ENCODE data around the gene SBNO1.
"Not testable (repeated sequence)": the region's sequence is repeated elsewhere in the genome, so short reads cannot be mapped to it uniquely, and the experiment has no call there.

SBNO1 gene

DNA sequence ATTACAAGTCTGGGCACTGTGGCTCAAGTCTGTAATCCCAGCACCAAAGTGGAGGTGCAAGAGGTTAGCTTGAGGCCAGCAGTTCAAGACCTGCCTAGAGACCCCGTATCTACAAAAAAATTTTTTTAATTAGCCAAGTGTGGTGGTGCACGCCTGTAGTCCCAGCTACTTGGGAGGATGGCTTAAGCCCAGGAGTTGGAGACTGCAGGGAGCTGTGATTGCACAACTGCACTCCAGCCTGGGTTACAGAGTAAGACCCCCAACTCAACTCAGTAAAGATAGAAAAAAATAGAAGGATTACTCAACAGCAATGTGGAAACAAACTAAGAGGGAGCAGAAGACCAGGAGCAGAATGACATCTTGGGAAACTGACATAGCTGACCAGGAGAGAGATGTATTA lies 13.3 kb downstream of the SBNO1 start:
- DNase-seq (ENCODE audit: low read depth in 1 of 2, low spot score in 1 of 2): no peak

DNA sequence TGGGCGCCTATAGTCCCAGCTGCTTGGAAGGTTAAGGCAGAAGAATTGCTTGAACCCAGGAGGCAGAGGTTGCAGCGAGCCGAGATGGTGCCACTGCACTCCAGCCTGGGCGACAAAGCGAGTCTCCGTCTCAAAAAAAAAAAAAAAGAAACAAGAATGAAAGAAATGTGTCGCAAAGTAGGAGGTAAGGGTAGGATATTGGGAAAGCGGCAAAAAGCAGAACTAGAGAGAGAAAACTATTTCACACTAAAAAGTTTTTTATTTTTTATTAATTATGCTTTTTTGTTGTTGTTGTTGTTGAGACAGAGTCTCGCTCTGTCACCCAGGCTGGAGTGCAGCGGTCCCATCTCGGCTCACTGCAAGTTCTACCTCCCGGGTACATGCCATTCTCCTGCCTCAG lies 17.7 kb downstream of the SBNO1 start:
- no peak for DNase-seq (ENCODE audit: low read depth in 1 of 2, low spot score in 1 of 2)

DNA sequence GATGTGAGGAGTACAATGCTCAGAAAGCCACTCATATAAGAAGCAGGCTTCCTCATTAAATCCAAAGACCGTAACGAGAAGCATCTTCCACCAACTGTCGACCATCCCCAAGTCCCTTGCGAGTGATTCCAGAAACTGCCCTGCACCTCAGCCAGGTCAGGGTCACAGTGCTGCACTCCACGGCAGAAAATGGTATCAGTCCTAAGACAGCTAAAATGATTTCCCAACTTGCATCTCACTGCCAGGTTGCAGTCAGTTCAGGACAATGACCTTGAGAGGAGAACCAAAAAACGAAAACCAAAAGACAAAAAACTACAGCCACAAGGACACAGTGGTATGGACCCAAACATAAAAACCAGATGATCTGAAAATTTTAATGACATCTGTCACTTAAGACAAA lies 20.6 kb downstream of the SBNO1 start:
- DNase-seq (ENCODE audit: low read depth in 1 of 2, low spot score in 1 of 2): no peak

DNA sequence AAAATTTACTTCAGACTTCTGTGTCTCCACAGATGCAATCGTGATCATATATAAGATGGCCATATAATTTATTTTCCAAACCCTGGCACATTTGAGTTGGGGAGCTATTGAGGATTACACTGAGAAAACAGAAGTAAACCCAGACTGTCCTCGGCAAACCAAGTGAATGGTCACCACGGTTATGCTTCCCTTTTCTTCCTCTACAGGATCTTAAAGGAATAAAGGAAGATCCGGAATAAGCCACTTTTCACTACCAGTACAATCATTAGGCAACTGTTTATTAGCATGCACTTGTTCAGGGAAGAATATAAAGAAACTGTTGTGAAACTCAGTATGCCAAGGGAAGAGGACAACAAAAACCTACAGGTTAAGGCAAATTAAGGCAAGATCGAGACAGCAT lies 27.6 kb downstream of the SBNO1 start:
- no peak for DNase-seq (ENCODE audit: low read depth in 1 of 2, low spot score in 1 of 2)

DNA sequence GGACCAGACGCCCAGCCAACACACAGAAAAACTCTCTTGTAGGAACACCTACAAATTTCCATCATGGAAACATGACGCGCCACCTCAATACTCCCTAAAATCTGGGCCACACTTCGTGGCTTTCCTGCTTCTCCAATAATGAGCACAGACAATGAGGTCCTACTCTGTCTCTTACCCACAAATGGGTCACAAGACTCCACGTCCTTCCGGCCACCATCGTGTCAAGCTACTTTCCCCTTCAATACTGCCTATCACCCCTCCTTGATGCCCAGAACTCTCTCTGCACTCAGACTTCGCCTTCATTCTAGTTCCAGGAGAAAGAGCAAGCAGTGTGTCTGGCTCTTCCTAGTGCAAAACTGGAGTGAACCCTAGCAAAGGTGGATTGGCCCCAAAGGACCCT lies 28.1 kb downstream of the SBNO1 start:
- DNase-seq (ENCODE audit: low read depth in 1 of 2, low spot score in 1 of 2): no peak

DNA sequence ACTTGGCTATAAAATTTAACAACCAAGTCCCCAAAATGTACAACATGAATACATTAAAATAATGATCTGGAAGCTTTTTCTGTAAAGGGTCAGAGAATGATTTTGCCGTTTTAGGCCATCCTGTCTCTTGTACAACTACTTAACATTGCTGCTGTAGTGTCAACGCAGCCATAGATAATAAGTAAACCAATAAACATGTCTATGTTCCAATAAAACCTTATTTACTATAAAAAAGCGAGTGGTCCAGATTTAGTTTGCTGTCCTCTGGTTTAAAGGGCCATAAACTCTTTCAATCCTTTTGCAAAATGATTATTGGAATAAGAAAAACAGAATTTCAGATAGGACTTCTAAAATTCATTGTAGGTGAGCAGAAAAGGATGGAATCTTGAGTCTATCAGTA lies 29.2 kb downstream of the SBNO1 start:
- DNase-seq (ENCODE audit: low read depth in 1 of 2, low spot score in 1 of 2): no peak

DNA sequence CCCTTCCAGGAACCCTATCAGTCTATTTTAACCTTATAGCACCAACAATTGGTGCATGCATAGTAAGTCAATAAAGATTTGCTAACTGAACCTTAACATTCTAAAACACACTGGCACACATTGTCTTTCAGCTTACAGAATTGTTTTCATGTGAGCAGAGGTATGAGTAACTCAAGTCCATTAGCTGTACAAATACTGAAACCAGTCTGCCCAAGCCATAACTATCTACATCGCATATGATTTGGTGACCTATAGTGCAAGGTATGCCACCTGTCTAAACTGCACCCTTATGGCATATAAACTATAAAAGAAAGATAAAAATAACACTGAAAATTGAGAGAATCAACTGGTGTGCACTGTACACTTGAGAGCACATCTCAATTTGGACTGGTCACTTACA lies 34.8 kb downstream of the SBNO1 start:
- no peak for DNase-seq (ENCODE audit: low read depth in 1 of 2, low spot score in 1 of 2)

DNA sequence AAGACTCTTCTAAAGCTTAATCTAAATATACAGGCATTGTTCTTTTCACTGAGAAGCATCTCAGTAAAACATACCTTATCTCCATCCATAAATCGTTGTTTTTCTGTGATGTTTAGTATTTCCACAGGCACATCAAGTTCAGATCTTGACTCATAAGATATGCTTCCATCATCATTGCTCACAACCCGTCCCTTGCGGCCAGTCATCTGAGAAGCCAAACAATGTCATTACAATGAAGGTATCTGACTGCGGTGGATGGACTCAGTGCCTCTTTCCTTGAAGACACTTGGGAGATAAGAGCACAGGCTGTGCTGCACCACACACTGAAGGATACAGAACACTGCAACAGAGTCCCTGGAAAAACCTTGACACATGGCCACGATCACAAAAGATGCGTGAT lies 44.8 kb downstream of the SBNO1 start:
- DNase-seq (ENCODE audit: low read depth in 1 of 2, low spot score in 1 of 2): no peak

DNA sequence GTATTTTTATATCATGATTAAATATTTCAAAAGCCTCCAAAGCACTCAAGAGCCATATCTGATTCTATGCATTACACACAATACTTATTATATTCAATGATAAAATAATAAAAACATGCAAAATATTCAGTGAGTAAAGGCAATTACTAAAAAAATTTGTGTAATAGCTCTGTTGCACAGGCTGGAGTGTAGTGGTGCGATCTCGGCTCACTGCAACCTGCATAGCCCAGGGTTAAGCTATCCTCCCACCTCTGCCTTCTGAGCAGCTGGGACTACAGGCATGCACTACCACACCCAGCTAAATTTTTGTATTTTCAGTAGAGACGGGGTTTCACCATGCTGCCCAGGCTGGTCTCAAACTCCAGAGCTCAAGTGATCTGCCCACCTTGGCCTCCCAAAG lies 45.4 kb downstream of the SBNO1 start:
- no peak for DNase-seq (ENCODE audit: low read depth in 1 of 2, low spot score in 1 of 2)

DNA sequence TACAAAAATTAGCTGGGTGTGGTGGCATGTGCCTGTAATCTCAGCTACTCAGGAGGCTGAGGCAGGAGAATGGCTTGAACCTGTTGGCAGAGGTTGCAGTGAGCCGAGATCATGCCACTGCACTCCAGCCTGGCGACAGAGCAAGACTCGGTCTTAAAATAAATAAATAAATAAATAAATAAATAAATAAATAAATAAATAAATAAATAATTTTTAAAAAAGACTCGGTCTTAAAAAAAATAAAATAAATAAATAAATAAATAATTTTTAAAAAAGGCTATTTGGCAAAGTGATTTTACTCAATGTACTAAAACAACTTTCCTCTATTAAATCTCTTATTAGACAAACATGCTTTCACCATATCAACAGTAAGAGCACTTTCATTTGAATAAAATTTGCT lies 51.6 kb downstream of the SBNO1 start:
- not testable (repeated sequence) for DNase-seq (ENCODE audit: low read depth in 1 of 2, low spot score in 1 of 2)

DNA sequence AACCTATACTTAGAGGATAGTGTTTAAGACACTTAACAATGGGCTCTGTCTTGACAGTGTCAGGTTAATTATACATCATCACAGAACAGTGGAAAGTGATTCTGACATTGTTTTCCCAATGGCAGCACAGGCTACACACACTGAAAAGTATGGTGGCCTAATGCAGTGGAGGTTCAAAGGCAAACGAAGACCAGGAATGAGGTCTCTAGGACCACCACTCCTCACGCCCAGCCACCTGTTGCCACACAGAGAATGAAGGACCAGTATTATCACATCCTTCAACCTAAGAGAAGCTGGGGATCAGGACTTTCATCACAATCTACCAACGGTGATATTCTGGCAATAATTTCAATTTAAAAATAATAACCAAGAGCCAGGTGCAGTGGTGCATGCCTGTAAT lies 58.4 kb downstream of the SBNO1 start:
- DNase-seq (ENCODE audit: low read depth in 1 of 2, low spot score in 1 of 2): no peak

DNA sequence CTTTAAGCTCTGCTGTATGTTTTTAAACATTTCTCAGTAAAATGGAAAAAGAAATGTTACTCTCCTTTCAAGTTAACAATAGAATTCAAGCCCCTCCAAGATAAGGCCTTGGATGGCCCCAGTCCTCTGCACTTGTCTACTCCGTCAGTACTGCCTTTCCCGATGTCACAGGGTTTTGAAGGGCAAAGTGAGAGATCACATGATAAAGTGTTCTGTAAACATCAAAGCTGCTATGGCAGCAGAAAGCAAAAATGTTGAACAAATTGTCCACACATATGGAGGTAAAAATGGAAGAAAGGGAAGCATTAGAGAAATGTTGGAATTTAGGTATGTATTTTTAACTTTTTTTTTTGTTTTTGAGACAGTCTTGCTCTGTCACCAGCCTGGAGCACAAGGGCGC lies 59.5 kb downstream of the SBNO1 start:
- DNase-seq (ENCODE audit: low read depth in 1 of 2, low spot score in 1 of 2): no peak

DNA sequence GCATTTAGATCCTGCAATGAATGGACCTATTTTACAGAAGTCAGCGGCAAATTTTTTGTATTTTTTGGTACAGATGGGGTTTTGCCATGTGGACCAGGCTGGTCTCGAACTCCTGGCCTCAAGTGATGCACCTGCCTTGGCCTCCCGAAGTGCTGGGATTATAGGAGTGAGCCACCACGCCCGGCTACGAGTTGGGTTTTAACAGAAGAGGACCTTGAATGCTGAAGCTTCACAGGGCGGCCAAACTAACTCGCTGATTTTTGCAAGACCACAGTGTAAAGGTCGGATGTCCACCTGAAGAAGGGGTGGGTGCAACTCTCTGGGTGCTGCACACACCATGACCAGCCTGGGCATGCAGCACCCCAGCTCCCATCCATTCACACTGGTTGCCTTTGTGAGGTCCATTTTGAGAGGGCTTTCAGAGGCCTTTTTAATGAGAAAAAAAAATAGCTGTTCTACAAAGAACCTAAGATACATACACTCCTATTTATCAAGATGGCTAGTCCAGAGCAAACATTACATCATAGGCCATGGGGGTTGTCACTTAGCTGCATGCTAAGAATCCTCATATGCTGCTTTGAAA lies 71.4 kb downstream of the SBNO1 start:
- DNase-seq (ENCODE audit: low read depth in 1 of 2, low spot score in 1 of 2): no peak

DNA sequence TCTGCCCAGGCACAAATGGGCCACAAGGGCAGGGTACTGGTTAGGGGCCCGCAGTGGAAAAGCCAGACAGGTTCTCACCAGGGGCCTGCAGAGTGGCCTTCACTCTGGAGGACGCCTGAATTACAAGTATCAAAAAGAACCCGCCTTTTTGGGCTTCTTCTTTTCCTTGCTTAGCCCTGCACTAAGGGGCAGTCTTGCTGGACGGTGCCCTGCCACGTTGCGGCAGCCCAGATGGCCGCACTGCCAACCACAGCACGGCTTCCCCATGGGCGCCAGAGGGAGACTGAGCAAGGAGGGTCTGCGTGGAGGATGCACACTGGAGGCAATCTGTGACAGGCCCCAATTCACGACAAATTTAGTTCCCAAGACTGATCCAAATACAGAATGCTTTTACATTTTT lies 74.7 kb downstream of the SBNO1 start:
- DNase-seq (ENCODE audit: low read depth in 1 of 2, low spot score in 1 of 2): no peak

DNA sequence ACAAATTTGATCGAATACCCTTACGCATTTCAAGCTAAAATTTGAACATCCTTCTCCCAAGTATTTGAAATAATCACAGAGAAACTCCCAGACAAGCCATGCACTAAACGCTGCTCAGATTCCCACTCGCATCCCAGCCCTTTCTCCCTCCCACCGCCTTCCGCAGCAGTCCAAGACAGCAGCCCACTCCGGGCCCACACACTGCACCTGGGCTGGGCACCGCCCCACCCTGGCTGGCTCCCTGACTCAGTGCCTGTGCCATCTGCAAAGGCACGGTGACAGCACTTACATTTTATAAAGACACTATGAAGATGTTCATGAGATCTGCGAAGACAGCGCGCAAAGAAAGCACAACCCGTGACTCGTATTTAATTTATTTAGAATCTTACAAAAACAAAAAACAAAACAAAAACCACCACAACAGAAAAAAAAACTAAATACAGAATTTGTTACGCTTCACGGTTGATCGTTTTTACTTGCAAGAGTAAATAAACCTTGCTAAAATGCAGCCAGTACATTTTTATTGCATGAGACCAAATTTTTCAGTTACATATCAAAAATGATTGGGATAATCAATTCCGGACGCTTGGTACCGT lies 75.8 kb downstream of the SBNO1 start:
- no peak for DNase-seq (ENCODE audit: low read depth in 1 of 2, low spot score in 1 of 2)

DNA sequence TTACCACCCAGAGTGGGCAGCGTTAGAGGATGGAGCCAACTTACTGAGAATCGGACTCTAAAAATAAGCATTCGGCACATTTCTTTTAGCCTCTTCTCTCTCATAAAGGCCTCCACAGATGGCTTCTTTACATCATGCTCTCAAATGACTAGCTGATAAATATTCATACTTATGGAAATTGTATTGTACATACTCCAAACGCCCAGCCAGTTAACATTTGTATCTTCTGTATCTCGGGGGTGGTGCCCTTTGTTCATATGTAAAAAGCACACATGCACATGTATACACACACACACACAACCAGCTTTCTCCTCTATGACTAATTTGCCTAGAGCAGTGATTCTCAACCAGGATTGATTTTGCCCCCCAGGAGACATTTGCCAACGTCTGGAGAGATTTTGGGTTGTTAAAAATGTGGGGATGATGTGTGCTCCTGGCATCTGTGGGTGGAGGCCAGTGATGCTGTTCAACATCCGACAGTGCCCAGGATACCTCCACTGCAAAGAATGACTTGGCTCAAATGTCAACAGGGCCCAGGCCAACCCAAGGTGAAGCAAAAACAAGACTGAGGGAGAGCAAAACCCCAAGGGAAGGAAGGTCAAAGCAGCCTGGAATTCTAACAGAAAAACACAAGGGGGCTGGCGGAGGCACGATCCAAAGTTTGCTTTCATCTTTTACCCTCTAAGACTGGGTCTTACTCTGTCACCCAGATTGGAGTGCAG lies 77.8 kb downstream of the SBNO1 start:
- no peak for DNase-seq (ENCODE audit: low read depth in 1 of 2, low spot score in 1 of 2)

DNA sequence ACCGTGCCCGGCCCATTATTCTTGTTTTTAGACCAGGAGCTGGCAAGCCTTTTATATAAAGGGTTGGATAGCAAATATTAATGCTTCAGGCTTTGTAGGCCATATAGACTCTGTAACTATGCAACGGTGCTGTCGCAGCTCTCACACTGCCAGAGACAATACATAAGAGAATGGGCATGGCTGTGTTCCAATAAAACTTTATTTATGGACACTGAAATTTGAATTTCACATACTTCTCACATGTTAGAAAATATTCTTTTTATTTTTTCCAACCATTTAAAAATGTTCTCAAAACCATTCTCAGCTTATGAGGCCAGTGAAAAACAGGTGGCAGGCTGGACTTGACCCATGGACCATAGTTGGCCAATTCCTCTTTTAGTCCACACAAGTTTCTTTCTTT lies 80.0 kb downstream of the SBNO1 start:
- no peak for DNase-seq (ENCODE audit: low read depth in 1 of 2, low spot score in 1 of 2)

DNA sequence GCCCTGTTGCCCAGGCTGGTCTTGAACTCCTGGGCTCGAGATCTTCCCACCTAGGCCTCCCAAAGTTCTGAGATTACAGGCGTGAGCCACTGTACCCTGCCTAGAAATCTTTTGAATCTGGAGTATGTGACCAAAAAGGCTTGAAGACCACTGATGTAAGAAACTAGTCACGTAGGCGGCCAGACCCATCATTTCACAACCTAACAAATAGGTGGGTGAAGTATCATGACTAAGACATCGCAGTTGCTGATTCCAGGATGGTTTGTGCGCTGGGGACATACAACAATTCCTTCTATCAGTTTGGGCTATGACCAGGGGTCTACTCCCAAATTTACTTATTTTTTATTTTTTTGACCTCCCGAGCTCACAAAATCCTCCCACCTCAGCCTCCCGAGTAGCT lies 81.2 kb downstream of the SBNO1 start:
- DNase-seq (ENCODE audit: low read depth in 1 of 2, low spot score in 1 of 2): no peak

DNA sequence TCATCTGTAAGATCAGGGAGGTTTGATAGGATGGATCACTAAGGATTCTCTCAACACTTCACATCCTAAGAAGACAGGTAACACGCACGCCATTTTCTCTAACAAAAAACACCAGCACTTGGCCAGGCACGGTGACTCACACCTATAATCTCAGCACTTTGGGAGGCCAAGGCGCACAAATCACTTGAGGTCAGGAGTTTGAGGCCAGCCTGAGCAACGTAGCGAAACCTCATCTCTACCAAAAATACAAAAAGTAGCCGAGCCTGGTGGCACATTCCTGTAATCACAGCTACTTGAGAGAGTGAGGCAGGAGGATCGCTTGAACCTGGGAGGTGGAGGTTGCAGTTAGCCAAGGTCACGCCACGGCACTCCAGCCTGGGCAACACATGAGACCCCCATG lies 82.5 kb downstream of the SBNO1 start:
- no peak for DNase-seq (ENCODE audit: low read depth in 1 of 2, low spot score in 1 of 2)

DNA sequence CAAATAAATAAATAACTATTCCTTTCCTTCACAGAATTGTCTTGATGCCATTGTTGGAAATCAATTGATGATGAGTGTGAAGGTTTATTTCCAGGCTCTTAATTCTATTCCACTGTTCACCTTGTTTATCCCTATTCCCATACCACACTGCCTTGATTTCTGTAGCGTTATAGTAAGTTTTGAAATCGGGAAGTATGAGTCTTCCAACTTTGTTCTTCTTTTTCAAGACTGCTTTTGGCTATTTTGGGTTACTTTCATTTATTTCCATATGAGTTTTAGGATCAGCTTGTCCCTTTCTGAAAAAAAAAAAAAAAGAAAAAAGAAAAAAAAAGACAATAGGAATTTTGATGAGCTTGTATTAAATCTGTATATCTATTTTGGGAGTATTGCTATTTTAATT lies 83.7 kb downstream of the SBNO1 start:
- no peak for DNase-seq (ENCODE audit: low read depth in 1 of 2, low spot score in 1 of 2)

DNA sequence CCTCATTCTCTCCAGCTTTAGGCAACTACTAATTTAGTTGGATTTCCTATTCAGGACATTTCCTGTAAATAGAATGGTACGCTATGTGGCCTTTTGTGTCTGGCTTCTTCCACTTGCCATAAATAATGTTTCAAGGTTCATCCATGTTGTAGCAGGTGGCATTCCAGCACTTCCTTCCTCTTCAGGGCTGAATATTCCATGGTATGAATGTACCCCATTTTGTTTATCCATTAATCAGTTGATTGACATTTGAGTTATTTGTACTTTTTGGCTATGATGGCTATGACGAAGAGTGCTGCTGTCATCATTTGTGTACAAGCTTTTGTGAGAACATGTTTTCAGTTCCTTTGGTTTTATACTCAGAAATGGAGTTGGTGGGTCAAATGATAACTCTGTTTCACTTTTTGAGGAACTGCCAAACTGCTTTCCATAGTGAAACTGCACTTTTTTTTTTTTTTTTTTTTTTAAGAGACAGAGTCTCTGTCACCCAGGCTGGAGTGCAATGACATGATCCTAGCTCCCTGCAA lies 86.5 kb downstream of the SBNO1 start:
- no peak for DNase-seq (ENCODE audit: low read depth in 1 of 2, low spot score in 1 of 2)

DNA sequence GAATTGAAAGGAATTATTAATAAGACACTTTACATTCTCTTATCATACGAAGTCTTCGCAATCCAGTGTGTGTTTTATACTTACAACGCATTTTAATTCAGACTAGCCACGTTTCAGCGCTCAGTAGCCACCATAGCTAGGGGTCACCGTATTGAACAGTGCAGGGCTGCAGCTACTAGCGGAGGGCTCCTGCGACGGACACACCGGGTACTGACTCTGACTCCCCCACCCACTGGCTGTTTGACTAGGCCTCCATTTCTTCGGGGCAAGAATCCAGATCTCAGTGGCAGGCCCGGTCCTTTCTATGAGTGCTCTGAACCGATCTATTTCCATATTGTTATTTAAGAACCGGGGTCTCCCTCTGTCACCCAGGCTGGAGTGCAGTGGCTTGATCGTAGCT lies 91.5 kb downstream of the SBNO1 start:
- no peak for DNase-seq (ENCODE audit: low read depth in 1 of 2, low spot score in 1 of 2)
